ENCODE results near the gene TXNRD2. TPM values are rescaled to one million over a fixed set of nuclear protein-coding genes. Genes with fewer than 3 reads are reported as not detected.

Gene TXNRD2
- total and polyA plus RNA-seq, 8 donors, result 9.6 to 41.6 (median 14.8) TPM

- H3K9me3 ChIP-seq, result no peaks in the 10 kb centered on the region
- no peaks in the 10 kb centered on the region for H3K36me3 ChIP-seq
- no peak for TF ChIP-seq CTCF (IDR thresholded peaks at IDR 0.05)
- H3K27me3 ChIP-seq, result no peaks in the 10 kb centered on the region
- H3K4me1 ChIP-seq, result no peaks in the 10 kb centered on the region
- intact Hi-C loops (cut with DNase I), result loop anchor here in 1 of 3 donors (5.0 kb wide), 1 partner anchor 173 kb away; no protein-coding TSS in a partner anchor
- no peak overlapping the region for H3K4me3 ChIP-seq
- no peak for DNase-seq
- ATAC-seq, result no peak
- WGBS, 2 donors, result 87 to 88% methylated on average over 22 of the region's 22 CpGs
- FAIRE-seq, result no peak
- H3K27ac ChIP-seq, result no peak overlapping the region
Observed at GRCh38 chr22:19905347-19906276, 36.0 kb downstream of the TXNRD2 start.

- H3K4me3 ChIP-seq, result no peak overlapping the region
- no peak for ATAC-seq
- H3K27me3 ChIP-seq, result no peaks in the 10 kb centered on the region
- no peak for FAIRE-seq
- H3K4me1 ChIP-seq, result no peaks in the 10 kb centered on the region
- no peak overlapping the region for H3K27ac ChIP-seq
- TF ChIP-seq CTCF (IDR thresholded peaks at IDR 0.05), result no peak
- no peaks in the 10 kb centered on the region for H3K36me3 ChIP-seq
- H3K9me3 ChIP-seq, result no peaks in the 10 kb centered on the region
- intact Hi-C loops (cut with DNase I), result loop anchor here in 2 of 3 donors (5.0 kb wide), 2 partner anchors 163 to 173 kb away; no protein-coding TSS in a partner anchor
- WGBS, 2 donors, result 88 to 90% methylated on average over 7 of the region's 7 CpGs
- no peak for DNase-seq
Observed at GRCh38 chr22:19904935-19905334, 36.7 kb downstream of the TXNRD2 start.

GRCh38 chr22:19904174-19904856 is 37.3 kb downstream of the TXNRD2 start:
- WGBS, 2 donors, result 88 to 90% methylated on average over 16 of the region's 16 CpGs
- DNase-seq (no peak), ATAC-seq (no peak), FAIRE-seq (no peak)
- no peaks in the 10 kb centered on the region for H3K9me3 ChIP-seq
- no peak overlapping the region for H3K4me3 ChIP-seq
- intact Hi-C loops (cut with DNase I), result loop anchor here in 1 of 3 donors (5.0 kb wide), 1 partner anchor 162 kb away; no protein-coding TSS in a partner anchor
- H3K36me3 ChIP-seq, result no peaks in the 10 kb centered on the region
- no peak for TF ChIP-seq CTCF (IDR thresholded peaks at IDR 0.05)
- H3K27me3 ChIP-seq, result no peaks in the 10 kb centered on the region
- H3K27ac ChIP-seq, result no peak overlapping the region
- H3K4me1 ChIP-seq, result no peaks in the 10 kb centered on the region

- TF ChIP-seq CTCF (IDR thresholded peaks at IDR 0.05), result no peak
- H3K4me1 ChIP-seq, result no peaks in the 10 kb centered on the region
- no peaks in the 10 kb centered on the region for H3K9me3 ChIP-seq
- H3K36me3 ChIP-seq, result no peaks in the 10 kb centered on the region
- no peak overlapping the region for H3K27ac ChIP-seq
- no peak overlapping the region for H3K4me3 ChIP-seq
- intact Hi-C loops (cut with DNase I), result loop anchor here in 1 of 3 donors (5.0 kb wide), 1 partner anchor 161 kb away; no protein-coding TSS in a partner anchor
- no peaks in the 10 kb centered on the region for H3K27me3 ChIP-seq
- no peak for FAIRE-seq
- ATAC-seq, result no peak
- 88 to 92% methylated on average over 12 of the region's 12 CpGs for WGBS, 2 donors
- no peak for DNase-seq
Observed at GRCh38 chr22:19903513-19903912, 38.1 kb downstream of the TXNRD2 start.
